H1 (cell line): ENCODE results near the gene EPB41L5. TPM values are rescaled to one million over a fixed set of nuclear protein-coding genes. Genes with fewer than 3 reads are reported as not detected.

Source experiments
- CTCF ChIA-PET: fragments of 300-600 bp; sonication (Branson Sonifier 250); formaldehyde crosslinking; loops from one replicate; lab custom pipeline; 2021; ENCODE audit not compliant: partially characterized antibody; lab: Charles Lee
- POLR2A ChIA-PET: fragments of 300-600 bp; sonication (Branson Sonifier 250); formaldehyde crosslinking; loops from one replicate; lab custom pipeline; 2021; ENCODE audit warnings: inconsistent platforms; ENCODE audit not compliant: partially characterized antibody; lab: Charles Lee
- DNase-seq, 2 experiments: peaks; one replicate each; pipeline versions ENCODE4 v3.0.0 to v3.0.0-alpha.2; 2010 to 2022; ENCODE audit warnings: low spot score in 2 of 2, low read depth in 1 of 2, mixed read lengths in 1 of 2
- FAIRE-seq: peaks from 2 replicates; lab custom pipeline; 2011; peaks lifted over from hg19 to GRCh38; lab: Jason Lieb, UNC
- H2AFZ ChIP-seq: 2 replicates; pipeline ENCODE4 v1.8.1; 2012; ENCODE audit warnings: low read length, inconsistent platforms
- H2AK5ac ChIP-seq: 2 replicates; pipeline ENCODE4 v1.6.1; 2013; ENCODE audit warnings: low read depth, low read length
- H2BK120ac ChIP-seq: replicated peaks from 2 replicates; pipeline ENCODE3; 2013; ENCODE audit warnings: low read depth, low read length, inconsistent platforms
- H2BK12ac ChIP-seq: 2 replicates; pipeline ENCODE4 v1.6.1; 2013; ENCODE audit warnings: low read depth, low read length
- H2BK15ac ChIP-seq: 2 replicates; pipeline ENCODE4 v1.6.1; 2013; ENCODE audit warnings: low read length
- H2BK20ac ChIP-seq: 2 replicates; pipeline ENCODE4 v1.6.1; 2013; ENCODE audit warnings: low read length
- H2BK5ac ChIP-seq: 2 replicates; pipeline ENCODE4 v1.6.1; 2013; ENCODE audit warnings: low read depth, low read length
- H3K14ac ChIP-seq: 2 replicates; pipeline ENCODE4 v1.6.1; 2013; ENCODE audit warnings: inconsistent platforms; ENCODE audit not compliant: insufficient read length
- H3K18ac ChIP-seq: 2 replicates; pipeline ENCODE4 v1.6.1; 2013; ENCODE audit warnings: low read length; ENCODE audit errors: extremely low read depth
- H3K23ac ChIP-seq: 2 replicates; pipeline ENCODE4 v1.6.1; 2013; ENCODE audit warnings: inconsistent platforms; ENCODE audit not compliant: insufficient read length
- H3K23me2 ChIP-seq: 2 replicates; pipeline ENCODE4 v1.6.1; 2013; ENCODE audit warnings: low read depth, low read length
- H3K27ac ChIP-seq: 2 replicates; pipeline ENCODE4 v1.6.1; 2011; ENCODE audit warnings: low read depth, low read length, inconsistent platforms
- H3K27me3 ChIP-seq, 4 experiments: replicated peaks in 1 of 4; 1 replicate in 1 of 4; 2 replicates in 3 of 4; pipeline versions ENCODE4 v1.6.1 to v1.8.1; 2011 to 2013; ENCODE audit warnings: low read length in 3 of 4, mild to moderate bottlenecking in 3 of 4, inconsistent platforms in 2 of 4, mixed read lengths in 2 of 4, moderate library complexity in 1 of 4; ENCODE audit not compliant: control insufficient read depth in 3 of 4, insufficient read depth in 3 of 4; ENCODE audit errors: extremely low read depth in 1 of 4
- H3K36me3 ChIP-seq, 4 experiments: 2 replicates each; pipeline versions ENCODE4 v1.6.1 to v1.8.1; 2011 to 2013; ENCODE audit warnings: mild to moderate bottlenecking in 4 of 4, low read length in 3 of 4, moderate library complexity in 2 of 4, control low read depth in 1 of 4, inconsistent platforms in 1 of 4; ENCODE audit not compliant: insufficient read depth in 4 of 4, control insufficient read depth in 2 of 4
- H3K4ac ChIP-seq: replicated peaks from 2 replicates; pipeline ENCODE3; 2013; ENCODE audit warnings: low read length, low read depth, mixed read lengths, inconsistent platforms; ENCODE audit not compliant: insufficient read length
- H3K4me1 ChIP-seq, 4 experiments: replicated peaks in 1 of 4; 1 replicate in 1 of 4; 2 replicates in 3 of 4; pipeline versions ENCODE4 v1.6.1 to v1.8.1; 2011 to 2013; ENCODE audit warnings: low read length in 3 of 4, inconsistent platforms in 2 of 4, mixed read lengths in 1 of 4; ENCODE audit not compliant: insufficient read depth in 4 of 4, control insufficient read depth in 3 of 4
- H3K4me2 ChIP-seq, 2 experiments: 2 replicates each; pipeline versions ENCODE4 v1.6.1 to v1.8.1; 2011 to 2013; ENCODE audit warnings: low read depth in 2 of 2, low read length in 2 of 2, control low read depth in 1 of 2, inconsistent platforms in 1 of 2, mild to moderate bottlenecking in 1 of 2; ENCODE audit not compliant: insufficient read depth in 1 of 2
- H3K4me3 ChIP-seq, 4 experiments: fragments of 200-600, 300-600 bp in 1 of 4; sonication (generic), shearing (Covaris generic), sonication (Bioruptor Twin) in 1 of 4; 2 replicates each; pipeline versions ENCODE4 v1.5.1 to v1.8.1; 2011 to 2016; ENCODE audit warnings: low read length in 4 of 4, low read depth in 3 of 4, control low read depth in 2 of 4, inconsistent platforms in 2 of 4, mild to moderate bottlenecking in 2 of 4, mixed read lengths in 1 of 4, moderate library complexity in 1 of 4; ENCODE audit not compliant: insufficient read depth in 2 of 4; ENCODE audit errors: extremely low read depth in 1 of 4
- H3K56ac ChIP-seq: replicated peaks from 2 replicates; pipeline ENCODE3; 2013; ENCODE audit warnings: low read depth, mild to moderate bottlenecking, mixed read lengths, low read length, inconsistent platforms; ENCODE audit not compliant: insufficient read length
- H3K79me1 ChIP-seq: 2 replicates; pipeline ENCODE4 v1.6.1; 2013; ENCODE audit warnings: low read depth, low read length, control low read depth
- H3K79me2 ChIP-seq, 2 experiments: 2 replicates each; pipeline versions ENCODE4 v1.6.1 to v1.8.1; 2012 to 2013; ENCODE audit warnings: low read length in 2 of 2, mild to moderate bottlenecking in 2 of 2, inconsistent platforms in 1 of 2; ENCODE audit not compliant: insufficient read depth in 2 of 2, control insufficient read depth in 1 of 2
- H3K9ac ChIP-seq, 4 experiments: replicated peaks in 1 of 4; 1 replicate in 1 of 4; 2 replicates in 3 of 4; pipeline versions ENCODE4 v1.6.1 to v1.8.1; 2011 to 2013; ENCODE audit warnings: low read depth in 3 of 4, low read length in 3 of 4, control low read depth in 2 of 4, mild to moderate bottlenecking in 2 of 4, moderate library complexity in 2 of 4, inconsistent platforms in 1 of 4; ENCODE audit errors: extremely low read depth in 1 of 4
- H3K9me3 ChIP-seq, 2 experiments: 2 replicates each; pipeline versions ENCODE4 v1.6.1 to v1.8.1; 2012 to 2013; ENCODE audit warnings: mild to moderate bottlenecking in 2 of 2, moderate library complexity in 2 of 2, control low read depth in 1 of 2, inconsistent platforms in 1 of 2, low read depth in 1 of 2, low read length in 1 of 2, mixed read lengths in 1 of 2; ENCODE audit not compliant: insufficient read depth in 2 of 2
- H4K20me1 ChIP-seq, 2 experiments: replicated peaks in 1 of 2; 2 replicates each; pipeline versions ENCODE3 to v1.8.1; 2011 to 2013; ENCODE audit warnings: inconsistent platforms in 2 of 2, low read length in 2 of 2, mild to moderate bottlenecking in 1 of 2; ENCODE audit not compliant: insufficient read depth in 2 of 2, control insufficient read depth in 1 of 2
- H4K5ac ChIP-seq: 2 replicates; pipeline ENCODE4 v1.6.1; 2013; ENCODE audit warnings: low read length, low read depth, mixed read lengths, inconsistent platforms; ENCODE audit not compliant: insufficient read length
- H4K8ac ChIP-seq: 2 replicates; pipeline ENCODE4 v1.8.0; 2013; ENCODE audit warnings: mild to moderate bottlenecking, moderate library complexity, low read length, inconsistent platforms; ENCODE audit not compliant: insufficient read depth; ENCODE audit errors: extremely low read depth
- H4K91ac ChIP-seq: replicated peaks from 2 replicates; pipeline ENCODE3; 2013; ENCODE audit warnings: low read length, mixed read lengths, inconsistent platforms; ENCODE audit not compliant: insufficient read length
- SP2 ChIP-seq: IDR thresholded peaks from 2 replicates; pipeline ENCODE4 v1.6.1; 2012; ENCODE audit warnings: mild to moderate bottlenecking, low read length, inconsistent platforms
- YY1 ChIP-seq: IDR thresholded peaks from 2 replicates; pipeline ENCODE4 v1.6.1; 2011; ENCODE audit warnings: low read depth, mild to moderate bottlenecking, low read length
- WGBS, 2 experiments: shearing (Covaris generic) in 1 of 2; methylation state at CpG; one replicate each; pipeline versions ENCODE4 v1.1.6 to v1.1.7; 2013 to 2015; ENCODE audit warnings: low lambda C conversion rate in 2 of 2, mixed read lengths in 2 of 2, inconsistent platforms in 1 of 2, low coverage in 1 of 2, missing lambda C conversion rate in 1 of 2; ENCODE audit not compliant: insufficient replicate concordance in 2 of 2, insufficient coverage in 1 of 2, insufficient read length in 1 of 2; ENCODE audit errors: extremely low coverage in 1 of 2, missing lambda C conversion rate in 1 of 2; 5-methylcytosine and 5-hydroxymethylcytosine counted together
- polyA plus RNA-seq, 7 experiments: library from polyadenylated mRNA; depleted of rRNA in 3 of 7; stranded (reverse) in 5 of 7; unstranded in 2 of 7; fragments of >200 nt in 5 of 7; fragments of 200-250 nt in 2 of 7; gene quantifications; 1 replicate in 5 of 7; 2 replicates in 1 of 7; 4 replicates in 1 of 7; pipeline versions ENCODE4 v1.2.1 to v1.2.3, GENCODE V29; 2011 to 2013; ENCODE audit warnings: missing spikeins in 2 of 7, mixed read lengths in 2 of 7
- total RNA-seq: library from RNA; stranded (reverse); fragmentation: NEBNext Ultra II Directional; extraction: Animal tissue kit (Norgen Biotek cat#: 25700); gene quantifications from 2 replicates; pipeline ENCODE4 v1.2.1, GENCODE V29; 2021

EPB41L5 gene
- total and polyA plus RNA-seq, 2 of the 8 experiments (the other 6 are each of a cell fraction or from before 2014, with no cell fraction given) = 13.5 to 32.3 TPM

DNA sequence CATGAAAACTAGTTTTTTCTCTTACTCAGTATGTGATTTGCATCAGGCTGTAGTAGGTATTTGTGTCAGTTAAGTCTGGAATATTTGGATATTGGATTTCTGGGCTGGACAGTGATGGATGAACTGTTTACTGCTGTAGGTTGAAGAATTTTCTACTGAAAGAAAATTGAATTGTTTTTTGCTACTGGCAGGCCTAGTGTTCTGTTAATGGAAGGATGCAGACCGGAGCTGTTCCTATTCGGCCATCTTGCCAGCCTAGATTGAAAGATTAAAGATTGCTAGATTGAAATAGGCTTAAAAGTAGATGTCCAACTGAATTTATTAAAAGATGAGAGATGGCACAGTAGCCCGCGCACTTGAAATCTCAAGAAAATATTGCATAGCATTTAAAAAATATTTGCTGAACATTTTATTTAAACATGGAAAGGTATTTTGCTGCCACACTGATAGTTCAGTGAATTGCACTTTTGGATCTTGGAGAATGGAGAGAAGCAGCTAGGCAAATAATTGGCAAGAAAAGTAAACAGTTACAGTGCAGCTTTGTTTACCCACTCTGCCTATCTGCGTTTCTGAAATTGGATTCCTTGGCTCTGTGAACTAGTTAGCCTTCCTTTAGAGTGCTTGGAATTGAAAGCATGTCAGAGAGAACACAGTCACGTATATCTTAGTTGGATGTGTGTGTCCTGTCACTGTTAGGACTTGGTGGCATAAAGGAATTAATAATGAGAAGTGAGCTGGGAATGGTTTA, 54.1 kb downstream of the EPB41L5 start:
- WGBS, 2 experiments = 94% methylated on average over 6 of the region's 6 CpGs; no CpG with 5 or more reads in 1 of the 2 experiments
- Histone ChIP-seq H3K79me2 (peaks cover 0 to 4% of the 10 kb centered on the region in 2 experiments; a peak in 1 of 4 replicates), H3K23ac (no peak overlapping the region), H3K9me3 (no peaks in the 10 kb centered on the region), H3K4me2 (no peak overlapping the region), H2BK20ac (no peak overlapping the region), H4K5ac (no peak overlapping the region), H3K18ac (no peak overlapping the region), H4K91ac (no peak overlapping the region), H2BK12ac (no peak overlapping the region), H3K14ac (no peak overlapping the region), H3K79me1 (no peaks in the 10 kb centered on the region), H3K23me2 (no peaks in the 10 kb centered on the region), H3K27ac (no peak overlapping the region)
- no peak for DNase-seq
- no peak for FAIRE-seq
- POLR2A ChIA-PET = interaction anchor here (0.5 kb wide), 1 partner anchor 297 kb away, joined by 6 read pairs; no protein-coding TSS in a partner anchor
- no peak for TF ChIP-seq YY1
- no peak for TF ChIP-seq SP2
- TF ChIP-seq, all 59 proteins: peak for 0
- H3K4me3 ChIP-seq = no peak overlapping the region
- H4K8ac ChIP-seq = no peak overlapping the region
- no peak overlapping the region for H2BK120ac ChIP-seq
- H3K4ac ChIP-seq = no peak overlapping the region
- CTCF ChIA-PET = no interaction called here
- H2BK15ac ChIP-seq = no peak overlapping the region
- no peak overlapping the region for H2AFZ ChIP-seq
- H3K27me3 ChIP-seq = no peaks in the 10 kb centered on the region
- H2AK5ac ChIP-seq = no peak overlapping the region
- no peak overlapping the region for H2BK5ac ChIP-seq
- no peak overlapping the region for H3K56ac ChIP-seq
- H4K20me1 ChIP-seq = peaks cover 0 to 2% of the 10 kb centered on the region in 2 experiments
- peaks cover 0 to 4% (median 0%) of the 10 kb centered on the region in 4 experiments; a peak in 1 of 7 replicates for H3K4me1 ChIP-seq
- no peaks in the 10 kb centered on the region for H3K36me3 ChIP-seq
- no peak overlapping the region for H3K9ac ChIP-seq
